ENCODE measurements around the gene SMOC1.
A peak's percentile ranks its signal among the peaks of the same experiment; 100 is the strongest.

The SMOC1 gene

GRCh38 chr14:69982886-69983285 is 103.7 kb downstream of the SMOC1 start:
- no peak for DNase-seq (ENCODE audit: low read depth)

- DNase-seq (ENCODE audit: low read depth), result no peak
Observed at GRCh38 chr14:69983317-69983716, 104.1 kb downstream of the SMOC1 start.

- DNase-seq (ENCODE audit: low read depth), result no peak
Observed at GRCh38 chr14:69985463-69985862, 106.2 kb downstream of the SMOC1 start.

GRCh38 chr14:69986336-69986735 is 107.1 kb downstream of the SMOC1 start:
- no peak for DNase-seq (ENCODE audit: low read depth)

GRCh38 chr14:69987406-69988121 is 108.3 kb downstream of the SMOC1 start:
- DNase-seq (ENCODE audit: low read depth), result no peak

- DNase-seq (ENCODE audit: low read depth), result no peak
Observed at GRCh38 chr14:69988979-69989378, 109.8 kb downstream of the SMOC1 start.

- DNase-seq (ENCODE audit: low read depth), result no peak
Observed at GRCh38 chr14:69989622-69990021, 110.4 kb downstream of the SMOC1 start.

- DNase-seq (ENCODE audit: low read depth), result no peak
Observed at GRCh38 chr14:69990323-69990722, 111.1 kb downstream of the SMOC1 start.

GRCh38 chr14:69991422-69991821 is 112.2 kb downstream of the SMOC1 start:
- no peak for DNase-seq (ENCODE audit: low read depth)

- no peak for DNase-seq (ENCODE audit: low read depth)
Observed at GRCh38 chr14:69992564-69992963, 113.3 kb downstream of the SMOC1 start.

GRCh38 chr14:69993326-69993725 is 114.1 kb downstream of the SMOC1 start:
- no peak for DNase-seq (ENCODE audit: low read depth)

- DNase-seq (ENCODE audit: low read depth), result no peak
Observed at GRCh38 chr14:69994002-69994401, 114.8 kb downstream of the SMOC1 start.

- no peak for DNase-seq (ENCODE audit: low read depth)
Observed at GRCh38 chr14:69996216-69996615, 117.0 kb downstream of the SMOC1 start.

GRCh38 chr14:69997849-69998248 is 118.6 kb downstream of the SMOC1 start:
- no peak for DNase-seq (ENCODE audit: low read depth)

GRCh38 chr14:69999261-69999674 is 120.1 kb downstream of the SMOC1 start:
- DNase-seq (ENCODE audit: low read depth), result peak; percentile 11

- DNase-seq (ENCODE audit: low read depth), result no peak
Observed at GRCh38 chr14:70000601-70001000, 121.4 kb downstream of the SMOC1 start.

GRCh38 chr14:70002589-70003346 is 123.6 kb downstream of the SMOC1 start:
- no peak for DNase-seq (ENCODE audit: low read depth)

- no peak for DNase-seq (ENCODE audit: low read depth)
Observed at GRCh38 chr14:70004791-70005190, 125.6 kb downstream of the SMOC1 start.

GRCh38 chr14:70005281-70005805 is 126.1 kb downstream of the SMOC1 start:
- no peak for DNase-seq (ENCODE audit: low read depth)

GRCh38 chr14:70006699-70007098 is 127.5 kb downstream of the SMOC1 start:
- no peak for DNase-seq (ENCODE audit: low read depth)

- DNase-seq (ENCODE audit: low read depth), result no peak
Observed at GRCh38 chr14:70008284-70009262, 129.4 kb downstream of the SMOC1 start.

GRCh38 chr14:70009961-70010360 is 130.7 kb downstream of the SMOC1 start:
- DNase-seq (ENCODE audit: low read depth), result no peak

Measured in HS-27A (cell line).